Renal pelvis (tissue), 4 donors: ENCODE measurements around the gene RNF146. TPM values are rescaled to one million over a fixed set of nuclear protein-coding genes. Genes with fewer than 3 reads are reported as not detected.
"Not testable (repeated sequence)": the region's sequence is repeated elsewhere in the genome, so short reads cannot be mapped to it uniquely, and the experiment has no call there.

ENCODE experiments used
- DNase-seq: peaks from one replicate; pipeline ENCODE4 v3.0.0-alpha.2; 2013
- polyA plus RNA-seq, 3 donors: library from polyadenylated mRNA; unstranded; fragments of 120-200 nt; gene quantifications; one replicate each; pipeline ENCODE4 v1.2.1, GENCODE V29; 2013; ENCODE audit not compliant: insufficient read length in 3 of 3

The RNF146 gene
- polyA plus RNA-seq, 3 donors, result 77.5 to 92.9 (median 89.0) TPM

- no peak for DNase-seq
These were observed 50.9 kb downstream of the RNF146 start for GRCh38 chr6:127317388-127318128.

GRCh38 chr6:127319686-127320085, 53.0 kb downstream of the RNF146 start:
- DNase-seq, result no peak

GRCh38 chr6:127328043-127328609, 61.5 kb downstream of the RNF146 start:
- DNase-seq, result no peak

- DNase-seq, result not testable (repeated sequence)
These were observed 64.6 kb downstream of the RNF146 start for GRCh38 chr6:127331256-127331655.

- DNase-seq, result no peak
These were observed 65.8 kb downstream of the RNF146 start for GRCh38 chr6:127332383-127332961.

Other genes with a start within 250 kb of the RNF146 start
- 10 to 100 TPM in 2 of 3 donors, 1 to 10 TPM in 1; 5.9 to 21.1 (median 15.2) TPM for gene RSPO3, start 148.2 kb upstream of the RNF146 start, polyA plus RNA-seq
- gene ECHDC1, start 76.7 kb downstream of the RNF146 start, polyA plus RNA-seq, result 10 to 100 TPM; 73.6 to 77.7 (median 77.6) TPM
- gene KIAA0408, start 192.5 kb downstream of the RNF146 start, polyA plus RNA-seq, result 1 to 10 TPM; 2.7 to 3.9 (median 3.1) TPM